HTR-8/SVneo (cell line): ENCODE results near the gene TKTL1.
"Not testable (repeated sequence)": the region's sequence is repeated elsewhere in the genome, so short reads cannot be mapped to it uniquely, and the experiment has no call there.

ENCODE experiments used
- DNase-seq: peaks from one replicate; pipeline ENCODE4 v3.0.0; 2011; ENCODE audit warnings: low spot score, mixed read lengths; ENCODE audit not compliant: insufficient read length
- FAIRE-seq: peaks from 2 replicates; lab custom pipeline; 2011; peaks lifted over from hg19 to GRCh38; lab: Jason Lieb, UNC

TKTL1 gene

GRCh38 chrX:154334496-154334895, 38.9 kb downstream of the TKTL1 start:
- DNase-seq (no peak), FAIRE-seq (no peak)

- DNase-seq = not testable (repeated sequence)
- FAIRE-seq = peak; percentile 98
These were observed 46.1 kb downstream of the TKTL1 start for GRCh38 chrX:154341399-154342298.

- not testable (repeated sequence) for DNase-seq
These were observed 47.5 kb downstream of the TKTL1 start for GRCh38 chrX:154343063-154343462.

GRCh38 chrX:154343620-154344019, 48.0 kb downstream of the TKTL1 start:
- DNase-seq = not testable (repeated sequence)
- FAIRE-seq = peak; percentile 44

More at GRCh38 chrX:154343063-154343462, 47.5 kb downstream of the TKTL1 start:
- not testable (repeated sequence) for FAIRE-seq

GRCh38 chrX:154348114-154348531, 52.5 kb downstream of the TKTL1 start:
- no peak for FAIRE-seq

GRCh38 chrX:154348646-154349358, 53.2 kb downstream of the TKTL1 start:
- DNase-seq (no peak), FAIRE-seq (no peak)

More at GRCh38 chrX:154348114-154348531, 52.5 kb downstream of the TKTL1 start:
- no peak for DNase-seq

GRCh38 chrX:154349359-154349935, 53.9 kb downstream of the TKTL1 start:
- no peak for FAIRE-seq
- DNase-seq = no peak

GRCh38 chrX:154349979-154350378, 54.4 kb downstream of the TKTL1 start:
- no peak for DNase-seq
- FAIRE-seq = no peak

GRCh38 chrX:154350429-154351182, 55.0 kb downstream of the TKTL1 start:
- DNase-seq = no peak
- no peak for FAIRE-seq

GRCh38 chrX:154351183-154352011, 55.8 kb downstream of the TKTL1 start:
- FAIRE-seq = no peak

GRCh38 chrX:154352012-154352401, 56.4 kb downstream of the TKTL1 start:
- FAIRE-seq (no peak), DNase-seq (no peak)

More at GRCh38 chrX:154351183-154352011, 55.8 kb downstream of the TKTL1 start:
- DNase-seq = no peak

- DNase-seq (no peak), FAIRE-seq (no peak)
These were observed 56.9 kb downstream of the TKTL1 start for GRCh38 chrX:154352466-154352865.

GRCh38 chrX:154353172-154353843, 57.7 kb downstream of the TKTL1 start:
- FAIRE-seq (no peak), DNase-seq (no peak)

GRCh38 chrX:154354013-154354412, 58.4 kb downstream of the TKTL1 start:
- DNase-seq (no peak), FAIRE-seq (no peak)

- no peak for DNase-seq
- no peak for FAIRE-seq
These were observed 58.9 kb downstream of the TKTL1 start for GRCh38 chrX:154354516-154354915.

- FAIRE-seq (no peak), DNase-seq (no peak)
These were observed 59.6 kb downstream of the TKTL1 start for GRCh38 chrX:154355094-154355775.

GRCh38 chrX:154355776-154356140, 60.2 kb downstream of the TKTL1 start:
- DNase-seq (no peak), FAIRE-seq (no peak)

GRCh38 chrX:154356596-154356995, 61.0 kb downstream of the TKTL1 start:
- DNase-seq (no peak), FAIRE-seq (no peak)
